Activated CD4-positive, alpha-beta T cell treated with anti-CD3 and anti-CD28 coated beads, Interleukin-2, amount 50 U/mL, for 24 hours (primary cell): ENCODE measurements around the gene FA2H.
"Not testable (repeated sequence)": the region's sequence is repeated elsewhere in the genome, so short reads cannot be mapped to it uniquely, and the experiment has no call there.

Source experiments
- DNase-seq, 2 donors: peaks; one replicate each; pipeline ENCODE4 v3.0.0-alpha.2; 2020; ENCODE audit warnings: low read depth in 1 of 2, low spot score in 1 of 2

Gene FA2H

GRCh38 chr16:74725651-74726455 is 48.8 kb downstream of the FA2H start:
- DNase-seq, result no peak

DNA sequence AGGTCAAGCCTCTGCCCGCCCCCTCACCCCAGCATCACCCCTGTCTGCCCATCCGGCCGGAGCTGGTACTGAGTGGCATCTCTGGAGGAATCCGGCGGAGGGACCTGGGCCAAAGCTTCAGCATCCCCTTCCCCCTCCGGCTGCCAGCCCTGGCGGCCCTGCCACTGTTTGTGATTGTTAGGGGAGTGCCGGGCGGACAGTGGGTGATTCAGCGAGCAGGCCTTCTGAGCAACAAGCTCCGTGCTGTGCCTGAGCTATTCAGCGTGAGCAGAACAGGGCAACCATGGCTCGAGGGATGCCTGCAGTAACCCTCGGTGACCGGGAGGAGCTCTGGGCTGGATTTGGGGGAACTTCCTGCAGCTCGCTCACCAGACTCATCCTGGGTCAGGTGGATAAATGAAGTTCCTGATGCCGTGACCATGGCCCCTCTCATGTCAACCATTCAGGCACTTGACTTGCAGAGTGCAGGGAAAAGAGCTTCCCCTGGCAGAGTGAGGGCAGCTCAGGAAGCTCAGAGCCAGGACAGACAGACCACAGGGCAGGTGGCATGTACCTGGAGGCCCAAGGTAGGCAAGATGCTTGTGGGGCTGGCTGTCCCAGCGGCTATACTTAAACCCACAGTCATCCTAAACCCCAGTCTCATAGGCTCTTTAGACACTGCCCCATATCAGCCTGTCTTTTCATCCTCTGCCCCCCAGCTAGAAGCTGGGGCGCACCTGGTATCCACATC is 49.6 kb downstream of the FA2H start:
- DNase-seq, result no peak

GRCh38 chr16:74723256-74723655 is 51.4 kb downstream of the FA2H start:
- DNase-seq, result no peak

DNA sequence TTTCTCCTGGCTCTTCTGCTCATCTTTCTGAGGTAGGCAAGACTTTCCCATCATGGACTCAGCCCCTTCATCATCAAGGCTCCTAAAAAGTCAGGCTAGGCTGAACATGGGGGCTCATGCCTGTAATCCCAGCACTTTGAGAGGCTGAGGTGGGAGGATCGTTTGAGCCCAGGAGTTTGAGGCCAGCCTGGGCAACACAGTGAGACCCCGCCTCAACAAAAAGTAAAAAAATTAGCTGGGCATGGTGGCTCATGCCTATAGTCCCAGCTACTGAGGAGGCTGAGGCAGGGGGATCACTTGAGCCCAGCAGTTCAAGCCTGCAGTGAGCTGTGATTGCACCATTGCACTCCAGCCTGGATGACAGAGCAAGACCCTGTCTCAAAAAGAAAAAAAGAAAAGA is 52.5 kb downstream of the FA2H start:
- not testable (repeated sequence) for DNase-seq

DNA sequence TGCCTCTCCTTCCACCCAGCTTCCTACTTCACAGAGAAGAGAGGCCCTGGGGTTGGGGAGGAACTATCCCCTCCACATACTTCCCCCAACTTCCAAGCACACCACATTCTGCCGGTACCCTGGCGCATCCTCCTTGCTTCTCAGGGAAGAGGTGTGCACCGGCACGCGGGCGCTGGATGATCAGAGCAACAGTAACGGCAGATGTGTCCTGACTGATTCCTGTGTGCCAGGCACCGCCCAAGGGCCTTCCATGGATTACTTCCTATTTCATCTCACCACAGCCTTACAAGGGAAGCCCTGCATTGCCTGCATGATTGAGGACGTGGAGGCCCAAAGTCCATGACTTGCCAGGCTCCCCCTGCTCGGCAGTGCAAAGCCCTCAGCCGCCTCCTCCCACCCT is 52.9 kb downstream of the FA2H start:
- DNase-seq, result no peak

- DNase-seq, result no peak
Observed at GRCh38 chr16:74720579-74720978, 54.0 kb downstream of the FA2H start.

GRCh38 chr16:74718741-74719610 is 55.6 kb downstream of the FA2H start:
- DNase-seq, result no peak

DNA sequence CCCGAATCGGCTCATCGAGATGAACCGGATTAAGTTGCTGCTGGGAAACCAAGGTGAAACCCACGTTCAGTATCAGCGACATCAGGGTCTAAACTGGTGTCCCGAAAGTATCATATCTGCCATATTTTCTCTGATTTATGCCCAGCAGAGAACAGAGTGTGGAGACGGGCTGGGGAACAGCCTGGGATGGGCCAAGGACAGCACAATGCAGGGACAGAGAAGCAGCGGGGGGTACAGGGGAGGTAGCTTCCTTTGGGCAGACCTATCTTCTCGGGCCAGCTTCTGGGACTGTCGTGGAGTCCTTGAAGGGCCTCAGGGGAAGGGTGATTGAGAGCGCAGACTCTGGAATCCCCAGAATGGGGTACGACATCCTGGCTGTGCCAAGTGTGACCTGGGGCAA is 56.5 kb downstream of the FA2H start:
- no peak for DNase-seq

GRCh38 chr16:74717367-74717766 is 57.3 kb downstream of the FA2H start:
- no peak for DNase-seq

- DNase-seq, result no peak
Observed at GRCh38 chr16:74716355-74716754, 58.3 kb downstream of the FA2H start.

DNA sequence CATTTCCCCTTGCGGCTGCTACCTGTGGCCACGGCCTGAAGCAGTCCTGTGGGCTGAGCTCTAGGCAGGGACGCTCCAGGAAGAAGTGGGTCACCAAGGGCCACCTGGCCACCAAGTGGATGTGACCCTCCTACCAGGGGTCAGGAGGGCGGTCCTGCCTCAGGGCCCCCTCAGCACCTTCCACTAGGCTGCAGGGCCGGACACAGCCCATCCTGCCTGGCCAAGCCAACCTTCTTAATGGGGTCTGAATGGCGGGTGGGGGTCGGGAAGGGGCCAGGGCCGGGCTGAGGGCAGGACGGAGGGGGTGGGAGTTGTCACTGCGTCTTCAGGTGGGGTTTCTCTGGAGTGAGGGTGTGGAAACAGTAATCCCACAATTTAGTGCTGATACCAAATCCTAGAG is 60.7 kb downstream of the FA2H start:
- no peak for DNase-seq

DNA sequence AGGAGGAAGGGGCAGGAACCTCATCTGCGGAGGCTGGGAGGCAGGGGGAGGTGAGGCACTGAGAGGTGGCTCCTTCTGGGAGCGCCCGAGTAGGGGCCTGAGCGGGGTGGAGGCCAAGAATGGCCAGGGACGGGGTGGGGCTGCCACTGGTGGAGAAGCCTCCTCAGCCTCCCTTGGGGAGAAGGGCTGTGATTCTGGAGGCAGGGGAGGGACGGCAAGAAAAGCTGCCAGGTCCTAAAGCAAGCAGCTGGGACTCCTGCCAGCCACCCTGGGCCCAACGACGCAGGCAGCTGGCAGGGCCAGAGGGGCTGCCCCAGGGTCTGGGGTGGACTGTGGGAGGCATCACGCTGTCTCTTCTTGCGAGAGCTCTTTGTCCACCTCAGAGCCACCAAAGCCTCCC is 61.3 kb downstream of the FA2H start:
- no peak for DNase-seq

GRCh38 chr16:74711938-74712337 is 62.7 kb downstream of the FA2H start:
- no peak for DNase-seq

- DNase-seq, result no peak
Observed at GRCh38 chr16:74710401-74710800, 64.2 kb downstream of the FA2H start.

- peak; percentile 63 to 72 for DNase-seq
Observed at GRCh38 chr16:74709441-74709877, 65.2 kb downstream of the FA2H start.

DNA sequence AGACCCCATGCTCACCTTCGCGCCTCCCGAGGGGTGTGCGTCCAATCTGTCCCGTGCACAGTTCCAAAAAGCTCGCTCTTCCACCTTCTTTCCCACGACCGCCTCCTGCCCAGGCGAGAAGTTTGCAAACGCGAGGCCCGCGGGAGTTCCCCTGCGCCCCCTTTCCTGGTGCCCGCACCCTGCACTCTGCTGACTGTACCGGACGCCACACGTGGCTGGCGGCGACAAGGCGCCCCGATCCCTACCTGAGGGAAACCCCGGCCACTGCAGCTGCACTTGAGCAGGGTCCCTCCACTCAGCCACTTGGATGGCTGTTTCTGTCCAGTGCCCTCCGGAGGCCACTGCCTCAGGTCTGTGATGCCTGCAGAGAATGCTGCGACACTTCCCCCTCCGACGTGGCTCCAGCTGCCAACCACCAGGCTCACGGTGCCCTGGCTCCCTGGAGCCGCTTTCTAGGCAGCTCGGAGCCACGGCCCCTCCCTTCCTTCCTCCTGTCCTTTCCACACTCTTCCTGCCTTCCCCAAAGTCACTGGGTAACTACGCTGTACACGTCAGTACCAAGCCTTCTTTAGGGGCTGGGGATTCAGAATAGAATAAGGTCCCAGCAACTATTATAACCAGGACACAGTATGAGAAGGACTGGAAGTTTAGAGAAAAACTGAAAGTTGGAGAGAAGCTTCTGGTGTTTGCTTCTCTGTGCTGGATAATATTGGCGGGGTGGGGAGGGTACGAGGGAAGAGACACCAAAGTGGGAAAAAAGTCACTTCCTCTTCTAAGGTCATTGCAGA is 74.0 kb downstream of the FA2H start, which contains the start of gene MLKL:
MLKL (minus strand) TSS at position 425 of the 788 bp plus-strand sequence. CDS start 5,105 bp downstream, outside the sequence.
- DNase-seq, result peak; percentile 26 to 27

DNA sequence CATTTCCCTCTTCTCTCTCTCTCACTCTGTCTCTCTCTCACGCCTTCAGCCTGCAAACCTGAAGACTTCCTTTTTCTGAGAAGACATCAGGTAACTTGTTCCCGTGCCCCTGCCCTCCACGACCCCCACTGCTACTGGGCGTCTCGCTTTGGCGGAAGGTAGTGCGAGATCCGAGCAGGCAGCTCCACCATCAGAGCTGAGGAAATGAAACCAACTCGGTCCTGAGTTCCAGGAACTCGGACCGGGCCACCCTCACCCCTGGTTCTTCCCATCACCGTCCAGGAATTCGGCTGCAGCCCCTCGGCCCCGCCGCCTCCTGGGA is 74.5 kb downstream of the FA2H start:
- no peak for DNase-seq

- DNase-seq, result no peak
Observed at GRCh38 chr16:74699666-74700065, 75.0 kb downstream of the FA2H start.

DNA sequence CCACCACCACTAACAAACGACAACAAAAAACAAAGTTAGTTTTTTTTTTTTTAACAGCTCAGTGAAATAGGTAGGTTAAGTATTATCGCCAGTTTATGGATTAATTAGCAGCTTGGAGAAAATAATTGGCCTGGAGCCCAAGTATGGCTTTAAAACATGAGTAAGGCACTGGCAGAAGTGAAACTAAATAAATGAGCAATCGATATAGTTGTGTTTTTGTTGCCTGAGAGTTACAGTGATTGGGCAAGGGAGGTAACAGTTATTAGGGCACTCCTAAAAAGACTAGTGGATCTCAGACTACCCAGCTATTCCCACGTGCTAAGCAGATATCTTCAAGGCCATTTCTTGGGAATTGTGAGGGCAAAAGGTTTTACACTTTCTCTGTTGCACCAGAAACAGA is 76.4 kb downstream of the FA2H start:
- DNase-seq, result no peak

DNA sequence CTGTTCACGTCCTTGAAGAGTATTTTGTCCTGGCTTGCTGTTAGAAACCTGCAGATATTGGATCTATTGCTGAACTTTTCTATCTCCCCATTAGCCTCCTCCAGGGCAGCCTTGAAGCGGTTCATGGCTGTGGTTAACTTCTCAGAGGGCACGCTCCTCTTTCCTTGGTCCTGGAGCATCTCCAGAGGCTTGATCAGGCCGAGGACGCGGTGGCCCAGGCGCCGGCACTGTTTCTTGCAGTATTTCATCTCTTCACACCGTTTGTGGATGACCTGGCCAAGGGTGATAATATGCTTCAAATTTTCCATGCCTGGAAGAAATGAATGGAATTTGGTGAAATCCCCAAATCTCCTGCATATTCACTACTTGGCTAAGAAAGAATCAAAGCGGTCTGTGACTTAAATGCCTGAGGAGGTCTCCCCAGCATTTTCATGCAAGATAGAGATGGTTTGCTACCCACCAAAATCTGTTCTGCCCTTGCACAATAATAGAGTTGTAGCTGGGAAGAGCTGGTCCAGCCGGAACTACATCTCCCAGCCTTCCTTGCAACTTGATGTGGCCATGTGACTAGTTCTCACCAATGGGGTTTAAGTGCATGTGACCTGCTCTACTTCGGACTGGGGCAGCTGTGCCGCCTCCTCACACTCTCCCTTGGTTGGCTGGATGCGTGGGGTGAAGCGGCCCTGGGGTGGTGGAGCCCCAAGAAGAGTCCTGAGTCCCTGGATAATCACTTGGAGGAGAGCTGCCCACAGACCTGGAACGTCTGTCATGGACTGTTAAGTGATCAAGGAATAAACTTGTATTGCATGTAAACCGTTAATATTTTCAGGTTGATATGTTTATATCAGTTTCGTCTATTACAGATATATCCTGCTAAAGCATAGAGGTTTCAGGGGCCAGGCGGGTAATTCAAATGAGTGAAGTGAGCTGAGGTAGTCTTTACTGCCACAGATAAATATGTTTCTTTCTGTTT is 78.9 kb downstream of the FA2H start:
- peak in 1 of 2 donors; percentile 33 for DNase-seq
